Transverse colon (tissue), 4 donors: Measurements from ENCODE around the gene TXNIP. TPM values are rescaled to one million over a fixed set of nuclear protein-coding genes. Genes with fewer than 3 reads are reported as not detected.

Source experiments
- DNase-seq: peaks from one replicate; pipeline ENCODE4 v3.0.0-alpha.2; 2019
- H3K27ac ChIP-seq, 4 donors: fragments of 200-600 bp; sonication (generic); 2 replicates each; pipeline ENCODE4 v1.5.1; 2016 to 2018; ENCODE audit warnings: inconsistent platforms in 4 of 4
- H3K27me3 ChIP-seq: fragments of 200-600 bp; sonication (generic); 2 replicates; pipeline ENCODE4 v1.5.1; 2017; ENCODE audit warnings: inconsistent platforms
- H3K36me3 ChIP-seq, 4 donors: fragments of 200-600 bp; sonication (generic); 2 replicates each; pipeline ENCODE4 v1.5.1; 2017 to 2019; ENCODE audit warnings: inconsistent platforms in 4 of 4
- H3K4me1 ChIP-seq, 4 donors: fragments of 200-600 bp; sonication (generic); 2 replicates each; pipeline ENCODE4 v1.5.1; 2017 to 2020; ENCODE audit warnings: inconsistent platforms in 4 of 4
- H3K4me3 ChIP-seq, 4 donors: fragments of 200-600 bp; sonication (generic); 1 replicate in 1 of 4; 2 replicates in 3 of 4; pipeline versions ENCODE4 v1.5.1 to v1.6.1; 2017 to 2019; ENCODE audit warnings: inconsistent platforms in 4 of 4
- H3K9me3 ChIP-seq, 2 donors: fragments of 200-600 bp; sonication (generic); 2 replicates each; pipeline ENCODE4 v1.5.1; 2017 to 2019; ENCODE audit warnings: inconsistent platforms in 2 of 2
- CTCF ChIP-seq, 5 experiments: fragments of 200-600 bp in 3 of 5; fragments of 450-650 bp in 2 of 5; sonication (generic) in 3 of 5; IDR thresholded peaks; 1 replicate in 2 of 5; 2 replicates in 3 of 5; pipeline ENCODE4 v1.5.1; 2016 to 2017; ENCODE audit warnings: antibody characterized with exemption in 5 of 5, inconsistent platforms in 3 of 5, mild to moderate bottlenecking in 2 of 5, moderate library complexity in 1 of 5
- EP300 ChIP-seq: sonication (generic); formaldehyde crosslinking; IDR thresholded peaks from one replicate; pipeline ENCODE4 v1.6.1; 2017; ENCODE audit warnings: antibody characterized with exemption, low read depth
- POLR2A ChIP-seq: fragments of 450-650 bp; IDR thresholded peaks from one replicate; pipeline ENCODE4 v1.6.1; 2016; ENCODE audit warnings: antibody characterized with exemption, mild to moderate bottlenecking, moderate library complexity
- POLR2AphosphoS5 ChIP-seq, 3 donors: sonication (generic); formaldehyde crosslinking; IDR thresholded peaks; one replicate each; pipeline ENCODE4 v1.6.1; 2016; ENCODE audit warnings: antibody characterized with exemption in 3 of 3
- WGBS, 2 donors: methylation state at CpG; one replicate each; pipeline ENCODE4 v1.1.5; 2018; ENCODE audit warnings: low coverage in 1 of 2; 5-methylcytosine and 5-hydroxymethylcytosine counted together
- in situ Hi-C, 4 donors: fragments of 200-750 bp; cut with MboI; loops; one replicate each; pipeline versions ENCODE4 v1.15.0 to v1.15.1; 2017; ENCODE audit warnings: low sequenced_read_pairs in 3 of 4, low pct_ligation_motif_present in 1 of 4, low pct_unique_long_range_greater_than_20kb in 1 of 4
- intact Hi-C: fragments of 100-400 bp; cut with DNase I; formaldehyde crosslinking; loops from one replicate; pipeline ENCODE4 v1.15.1; 2023; ENCODE audit warnings: low total_unique reads
- total RNA-seq, 4 donors: library from RNA; depleted of rRNA; stranded (reverse); fragments of >200 nt; gene quantifications; one replicate each; pipeline ENCODE4 v1.1.0, GENCODE V29; 2016

Gene TXNIP
- total RNA-seq, 4 donors from 2014 or later: 296 to 2,602 (median 982) TPM

- DNase-seq: no peak
- H3K9me3 ChIP-seq: no peaks in the 10 kb centered on the region
- in situ Hi-C loops: loop anchor here in 1 of 4 donors (25.0 kb wide), 1 partner anchor 120 kb away; the partner anchor contains the start of gene ANKRD35
- no peak overlapping the region for H3K4me3 ChIP-seq
- H3K27me3 ChIP-seq: no peaks in the 10 kb centered on the region
- intact Hi-C loops: no loop called here
- peaks cover 8 to 42% (median 21%) of the 10 kb centered on the region in 4 donors for H3K4me1 ChIP-seq
- 85 to 89% methylated on average over 8 of the region's 8 CpGs for WGBS, 2 donors
- no peaks in the 10 kb centered on the region for H3K36me3 ChIP-seq
- TF ChIP-seq POLR2AphosphoS5 (IDR thresholded peaks at IDR 0.05): no peak
- TF ChIP-seq CTCF (IDR thresholded peaks at IDR 0.05): peak in 1 of 5 experiments; percentile 17
- TF ChIP-seq POLR2A: no peak
- TF ChIP-seq EP300: no peak
- peak overlapping the region; percentile 68 to 88 (median 76) for H3K27ac ChIP-seq
These were observed 11.2 kb upstream of the TXNIP start for GRCh38 chr1:146007489-146008133.

DNA sequence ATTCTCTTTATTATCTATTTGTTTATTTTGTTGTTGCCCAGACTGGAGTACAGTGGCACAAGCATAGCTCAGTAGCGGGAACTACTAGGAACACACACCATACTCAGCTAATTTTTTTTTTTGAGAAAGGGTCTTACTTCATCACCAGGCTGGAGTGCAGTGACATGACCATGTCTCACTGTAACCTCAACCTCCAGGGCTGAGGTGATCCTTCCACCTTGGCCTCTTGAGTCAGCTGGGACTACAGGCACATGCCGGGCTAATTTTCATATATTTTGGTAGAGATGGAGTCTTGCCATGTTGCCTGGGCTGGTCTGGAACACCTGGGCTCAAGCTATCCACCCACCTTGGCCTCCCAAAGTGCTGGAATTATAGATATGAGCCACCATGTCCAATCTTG lies 5.3 kb upstream of the TXNIP start:
- WGBS, 2 donors: 78 to 98% methylated on average over 1 to 2 of the region's 2 CpGs
- H3K4me3 ChIP-seq: no peak overlapping the region

GRCh38 chr1:145999321-146000024 lies 3.1 kb upstream of the TXNIP start:
- Histone ChIP-seq H3K27ac (peak overlapping the region; percentile 96 to 99 (median 98)), H3K9me3 (no peaks in the 10 kb centered on the region), H3K27me3 (no peaks in the 10 kb centered on the region), H3K4me1 (peaks cover 9 to 44% (median 31%) of the 10 kb centered on the region in 4 donors), H3K36me3 (peaks cover 0 to 17% (median 6%) of the 10 kb centered on the region in 4 donors), H3K4me3 (peak overlapping the region in 2 of 4 donors; percentile 6 to 18)
- in situ Hi-C loops: loop anchor here in 1 of 4 donors (25.0 kb wide), 1 partner anchor 112 kb away; the partner anchor contains the start of gene ANKRD35
- intact Hi-C loops: loop anchor here (2.0 kb wide), 1 partner anchor 21 kb away; no protein-coding TSS in a partner anchor
- TF ChIP-seq POLR2A: peak; percentile 65
- peak; percentile 15 to 90 (median 60) for TF ChIP-seq POLR2AphosphoS5 (IDR thresholded peaks at IDR 0.05)
- TF ChIP-seq CTCF (IDR thresholded peaks at IDR 0.05): no peak
- WGBS, 2 donors: 9 to 18% methylated on average over 4 to 5 of the region's 5 CpGs
- DNase-seq: peak; percentile 65

More for the DNA sequence above, 5.3 kb upstream of the TXNIP start:
- TF ChIP-seq POLR2AphosphoS5 (IDR thresholded peaks at IDR 0.05) (no peak), CTCF (IDR thresholded peaks at IDR 0.05) (no peak), EP300 (no peak), POLR2A (no peak)
- no peaks in the 10 kb centered on the region for H3K36me3 ChIP-seq
- DNase-seq: no peak
- H3K4me1 ChIP-seq: peaks cover 17 to 58% (median 42%) of the 10 kb centered on the region in 4 donors
- H3K9me3 ChIP-seq: no peaks in the 10 kb centered on the region
- intact Hi-C loops: no loop called here
- in situ Hi-C loops: loop anchor here in 1 of 4 donors (25.0 kb wide), 1 partner anchor 114 kb away; the partner anchor contains the start of gene ANKRD35
- peak overlapping the region in 3 of 4 donors; percentile 45 to 99 (median 98) for H3K27ac ChIP-seq
- H3K27me3 ChIP-seq: no peaks in the 10 kb centered on the region

DNA sequence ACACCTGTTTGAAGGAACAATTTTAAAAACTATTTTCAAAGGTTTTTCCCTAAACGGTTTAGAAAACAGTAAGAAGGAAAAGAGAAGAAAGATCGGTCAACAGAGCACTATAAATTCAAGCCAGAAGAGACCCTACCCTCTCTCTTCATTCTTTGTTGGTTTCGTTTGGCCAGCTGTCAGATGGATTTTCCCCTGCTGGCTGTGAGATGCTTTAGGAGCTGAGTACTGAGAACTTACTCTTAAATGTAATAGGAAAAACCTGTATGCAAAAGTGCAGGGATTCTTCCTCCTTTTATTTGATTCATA lies 1.3 kb upstream of the TXNIP start:
- 0 to 6% methylated on average over 3 of the region's 3 CpGs for WGBS, 2 donors
- no peak for DNase-seq
- in situ Hi-C loops (no loop called here), intact Hi-C loops (loop anchor here (2.0 kb wide), 1 partner anchor 19 kb away; no protein-coding TSS in a partner anchor)
- Histone ChIP-seq H3K4me3 (peak overlapping the region; percentile 20 to 92 (median 74)), H3K9me3 (no peaks in the 10 kb centered on the region), H3K36me3 (peaks cover 7 to 35% (median 18%) of the 10 kb centered on the region in 4 donors), H3K4me1 (peaks cover 9 to 51% (median 43%) of the 10 kb centered on the region in 4 donors), H3K27ac (peak overlapping the region; percentile 96 to 99 (median 98)), H3K27me3 (no peaks in the 10 kb centered on the region)
- TF ChIP-seq POLR2A (no peak), CTCF (IDR thresholded peaks at IDR 0.05) (peak in 2 of 5 experiments; percentile 41 to 42)
